Activated T-cell treated with anti-CD3 and anti-CD28 coated beads for 48 hours (primary cell): ENCODE data around the gene RNF40.
"Not testable (repeated sequence)": the region's sequence is repeated elsewhere in the genome, so short reads cannot be mapped to it uniquely, and the experiment has no call there.

Experiments
- DNase-seq: peaks from one replicate; pipeline ENCODE4 v3.0.0-alpha.2; 2020; ENCODE audit warnings: low read depth

The RNF40 gene

GRCh38 chr16:30820952-30821421, 58.9 kb downstream of the RNF40 start:
- no peak for DNase-seq

GRCh38 chr16:30821441-30821840, 59.3 kb downstream of the RNF40 start:
- not testable (repeated sequence) for DNase-seq

GRCh38 chr16:30821891-30822290, 59.8 kb downstream of the RNF40 start:
- DNase-seq = no peak
